Hematopoietic multipotent progenitor cell (in vitro differentiated cells): ENCODE measurements around the gene PDE9A. TPM values are rescaled to one million over a fixed set of nuclear protein-coding genes. Genes with fewer than 3 reads are reported as not detected.
"Not testable (repeated sequence)": the region's sequence is repeated elsewhere in the genome, so short reads cannot be mapped to it uniquely, and the experiment has no call there.

Experiments
- DNase-seq, 3 donors: peaks; one replicate each; pipeline ENCODE4 v3.0.0-alpha.2; 2011 to 2015; ENCODE audit warnings: low read depth in 2 of 3, low spot score in 2 of 3
- total RNA-seq: library from RNA; depleted of rRNA; stranded (reverse); fragments of >200 nt; gene quantifications from one replicate; pipeline ENCODE4 v1.2.3, GENCODE V29; 2012

The PDE9A gene
- total RNA-seq, 1 donor, result 0.27 TPM

GRCh38 chr21:42704861-42705260 is 51.4 kb downstream of the PDE9A start:
- DNase-seq, result no peak

- no peak for DNase-seq
Measured at GRCh38 chr21:42705346-42705745, 51.9 kb downstream of the PDE9A start.

GRCh38 chr21:42705746-42706374 is 52.4 kb downstream of the PDE9A start:
- no peak for DNase-seq

- DNase-seq, result no peak
Measured at GRCh38 chr21:42706765-42707164, 53.3 kb downstream of the PDE9A start.

GRCh38 chr21:42707207-42707830 is 53.9 kb downstream of the PDE9A start:
- no peak for DNase-seq

GRCh38 chr21:42708107-42708506 is 54.7 kb downstream of the PDE9A start:
- DNase-seq, result no peak

GRCh38 chr21:42708916-42709315 is 55.5 kb downstream of the PDE9A start:
- not testable (repeated sequence) for DNase-seq

- no peak for DNase-seq
Measured at GRCh38 chr21:42711667-42712066, 58.2 kb downstream of the PDE9A start.

GRCh38 chr21:42715427-42715826 is 62.0 kb downstream of the PDE9A start:
- not testable (repeated sequence) for DNase-seq

- DNase-seq, result no peak
Measured at GRCh38 chr21:42716074-42716473, 62.7 kb downstream of the PDE9A start.

GRCh38 chr21:42720484-42720883 is 67.1 kb downstream of the PDE9A start:
- not testable (repeated sequence) for DNase-seq

- no peak for DNase-seq
Measured at GRCh38 chr21:42721341-42721824, 68.0 kb downstream of the PDE9A start.

- no peak for DNase-seq
Measured at GRCh38 chr21:42722153-42722552, 68.7 kb downstream of the PDE9A start.

GRCh38 chr21:42722808-42723473 is 69.5 kb downstream of the PDE9A start:
- no peak for DNase-seq

- DNase-seq, result no peak
Measured at GRCh38 chr21:42724226-42724920, 71.0 kb downstream of the PDE9A start.

- no peak for DNase-seq
Measured at GRCh38 chr21:42725416-42725930, 72.1 kb downstream of the PDE9A start.

- DNase-seq, result no peak
Measured at GRCh38 chr21:42731264-42732032, 78.0 kb downstream of the PDE9A start.

GRCh38 chr21:42732033-42732410 is 78.6 kb downstream of the PDE9A start:
- no peak for DNase-seq

GRCh38 chr21:42733037-42733627 is 79.7 kb downstream of the PDE9A start:
- DNase-seq, result no peak

GRCh38 chr21:42733874-42734273 is 80.5 kb downstream of the PDE9A start:
- DNase-seq, result no peak
